Measurements from ENCODE around the gene DYNC1H1. TPM values are rescaled to one million over a fixed set of nuclear protein-coding genes. Genes with fewer than 3 reads are reported as not detected.
A peak's percentile ranks its signal among the peaks of the same experiment; 100 is the strongest.

The DYNC1H1 gene
- total and polyA plus RNA-seq, 2 of the 13 experiments (the other 11 are each of a cell fraction or from before 2014, with no cell fraction given) = 74.4 to 239 TPM

DNA sequence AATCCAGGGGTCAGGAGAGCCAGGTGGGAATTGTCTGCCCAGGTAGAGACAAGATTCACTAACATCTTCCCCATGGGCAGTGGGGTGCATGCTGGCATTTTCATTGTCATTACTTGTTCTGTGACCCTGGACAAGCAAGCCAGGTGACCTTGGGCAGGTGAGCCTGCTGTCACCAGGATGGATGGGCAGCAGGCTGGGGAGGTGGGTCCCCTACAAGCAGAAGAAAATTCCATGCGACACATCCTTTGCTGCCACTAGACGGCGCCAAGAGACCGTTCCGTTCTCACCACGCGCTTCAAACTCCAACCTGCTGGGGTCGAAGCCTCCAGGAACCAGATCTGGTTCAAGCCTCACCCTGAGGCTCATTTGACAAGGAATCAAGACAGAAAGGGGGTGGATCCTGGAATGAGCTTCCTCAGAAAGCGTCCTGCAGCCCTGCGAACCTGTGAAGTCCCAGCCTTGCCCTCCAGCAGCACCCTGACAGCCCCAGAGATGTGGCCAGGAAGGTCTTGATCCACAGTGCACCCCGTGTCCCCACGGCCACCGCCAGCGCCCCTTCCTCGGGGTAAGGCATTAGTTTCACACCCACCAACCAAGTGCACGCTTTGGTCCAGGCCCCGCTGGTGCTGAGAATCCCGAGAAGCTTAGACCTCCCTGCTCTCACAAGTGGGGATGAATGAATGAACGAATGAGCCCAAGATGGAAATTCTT is 3.2 kb upstream of the DYNC1H1 start (continued):
- TF ChIP-seq, protein P1, sequence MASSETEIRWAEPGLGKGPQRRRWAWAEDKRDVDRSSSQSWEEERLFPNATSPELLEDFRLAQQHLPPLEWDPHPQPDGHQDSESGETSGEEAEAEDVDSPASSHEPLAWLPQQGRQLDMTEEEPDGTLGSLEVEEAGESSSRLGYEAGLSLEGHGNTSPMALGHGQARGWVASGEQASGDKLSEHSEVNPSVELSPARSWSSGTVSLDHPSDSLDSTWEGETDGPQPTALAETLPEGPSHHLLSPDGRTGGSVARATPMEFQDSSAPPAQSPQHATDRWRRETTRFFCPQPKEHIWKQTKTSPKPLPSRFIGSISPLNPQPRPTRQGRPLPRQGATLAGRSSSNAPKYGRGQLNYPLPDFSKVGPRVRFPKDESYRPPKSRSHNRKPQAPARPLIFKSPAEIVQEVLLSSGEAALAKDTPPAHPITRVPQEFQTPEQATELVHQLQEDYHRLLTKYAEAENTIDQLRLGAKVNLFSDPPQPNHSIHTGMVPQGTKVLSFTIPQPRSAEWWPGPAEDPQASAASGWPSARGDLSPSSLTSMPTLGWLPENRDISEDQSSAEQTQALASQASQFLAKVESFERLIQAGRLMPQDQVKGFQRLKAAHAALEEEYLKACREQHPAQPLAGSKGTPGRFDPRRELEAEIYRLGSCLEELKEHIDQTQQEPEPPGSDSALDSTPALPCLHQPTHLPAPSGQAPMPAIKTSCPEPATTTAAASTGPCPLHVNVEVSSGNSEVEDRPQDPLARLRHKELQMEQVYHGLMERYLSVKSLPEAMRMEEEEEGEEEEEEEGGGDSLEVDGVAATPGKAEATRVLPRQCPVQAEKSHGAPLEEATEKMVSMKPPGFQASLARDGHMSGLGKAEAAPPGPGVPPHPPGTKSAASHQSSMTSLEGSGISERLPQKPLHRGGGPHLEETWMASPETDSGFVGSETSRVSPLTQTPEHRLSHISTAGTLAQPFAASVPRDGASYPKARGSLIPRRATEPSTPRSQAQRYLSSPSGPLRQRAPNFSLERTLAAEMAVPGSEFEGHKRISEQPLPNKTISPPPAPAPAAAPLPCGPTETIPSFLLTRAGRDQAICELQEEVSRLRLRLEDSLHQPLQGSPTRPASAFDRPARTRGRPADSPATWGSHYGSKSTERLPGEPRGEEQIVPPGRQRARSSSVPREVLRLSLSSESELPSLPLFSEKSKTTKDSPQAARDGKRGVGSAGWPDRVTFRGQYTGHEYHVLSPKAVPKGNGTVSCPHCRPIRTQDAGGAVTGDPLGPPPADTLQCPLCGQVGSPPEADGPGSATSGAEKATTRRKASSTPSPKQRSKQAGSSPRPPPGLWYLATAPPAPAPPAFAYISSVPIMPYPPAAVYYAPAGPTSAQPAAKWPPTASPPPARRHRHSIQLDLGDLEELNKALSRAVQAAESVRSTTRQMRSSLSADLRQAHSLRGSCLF (CRISPR knock-in tag; IDR thresholded peaks at IDR 0.05; ENCODE audit: borderline replicate concordance) = no peak
- TF ChIP-seq U2AF1 (optimal IDR thresholded peaks at IDR 0.05; ENCODE audit: low read depth, low read length) = no peak
- TF ChIP-seq, protein P2, sequence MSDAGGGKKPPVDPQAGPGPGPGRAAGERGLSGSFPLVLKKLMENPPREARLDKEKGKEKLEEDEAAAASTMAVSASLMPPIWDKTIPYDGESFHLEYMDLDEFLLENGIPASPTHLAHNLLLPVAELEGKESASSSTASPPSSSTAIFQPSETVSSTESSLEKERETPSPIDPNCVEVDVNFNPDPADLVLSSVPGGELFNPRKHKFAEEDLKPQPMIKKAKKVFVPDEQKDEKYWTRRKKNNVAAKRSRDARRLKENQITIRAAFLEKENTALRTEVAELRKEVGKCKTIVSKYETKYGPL (CRISPR knock-in tag; IDR thresholded peaks at IDR 0.05) = no peak
- TF ChIP-seq ETV5 (CRISPR knock-in tag; IDR thresholded peaks at IDR 0.05; ENCODE audit: borderline replicate concordance) = peak; percentile 44; the same call in 1 of the 2 replicates
- no peak for TF ChIP-seq RBFOX2 (IDR thresholded peaks at IDR 0.05; ENCODE audit: low read depth, low read length)
- TF ChIP-seq EED (CRISPR knock-in tag; IDR thresholded peaks at IDR 0.05) = no peak
- TF ChIP-seq, protein P3, sequence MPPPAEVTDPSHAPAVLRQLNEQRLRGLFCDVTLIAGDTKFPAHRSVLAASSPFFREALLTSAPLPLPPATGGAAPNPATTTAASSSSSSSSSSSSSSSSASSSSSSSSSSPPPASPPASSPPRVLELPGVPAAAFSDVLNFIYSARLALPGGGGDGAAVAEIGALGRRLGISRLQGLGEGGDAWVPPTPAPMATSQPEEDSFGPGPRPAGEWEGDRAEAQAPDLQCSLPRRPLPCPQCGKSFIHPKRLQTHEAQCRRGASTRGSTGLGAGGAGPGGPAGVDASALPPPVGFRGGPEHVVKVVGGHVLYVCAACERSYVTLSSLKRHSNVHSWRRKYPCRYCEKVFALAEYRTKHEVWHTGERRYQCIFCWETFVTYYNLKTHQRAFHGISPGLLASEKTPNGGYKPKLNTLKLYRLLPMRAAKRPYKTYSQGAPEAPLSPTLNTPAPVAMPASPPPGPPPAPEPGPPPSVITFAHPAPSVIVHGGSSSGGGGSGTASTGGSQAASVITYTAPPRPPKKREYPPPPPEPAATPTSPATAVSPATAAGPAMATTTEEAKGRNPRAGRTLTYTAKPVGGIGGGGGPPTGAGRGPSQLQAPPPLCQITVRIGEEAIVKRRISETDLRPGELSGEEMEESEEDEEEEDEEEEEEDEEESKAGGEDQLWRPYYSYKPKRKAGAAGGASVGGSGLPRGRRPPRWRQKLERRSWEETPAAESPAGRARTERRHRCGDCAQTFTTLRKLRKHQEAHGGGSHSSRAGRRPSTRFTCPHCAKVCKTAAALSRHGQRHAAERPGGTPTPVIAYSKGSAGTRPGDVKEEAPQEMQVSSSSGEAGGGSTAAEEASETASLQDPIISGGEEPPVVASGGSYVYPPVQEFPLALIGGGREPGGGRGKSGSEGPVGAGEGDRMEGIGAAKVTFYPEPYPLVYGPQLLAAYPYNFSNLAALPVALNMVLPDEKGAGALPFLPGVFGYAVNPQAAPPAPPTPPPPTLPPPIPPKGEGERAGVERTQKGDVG (CRISPR knock-in tag; IDR thresholded peaks at IDR 0.05; ENCODE audit: borderline replicate concordance) = no peak
- TF ChIP-seq PHF20 (CRISPR knock-in tag; IDR thresholded peaks at IDR 0.05) = no peak
- TF ChIP-seq, protein P4, sequence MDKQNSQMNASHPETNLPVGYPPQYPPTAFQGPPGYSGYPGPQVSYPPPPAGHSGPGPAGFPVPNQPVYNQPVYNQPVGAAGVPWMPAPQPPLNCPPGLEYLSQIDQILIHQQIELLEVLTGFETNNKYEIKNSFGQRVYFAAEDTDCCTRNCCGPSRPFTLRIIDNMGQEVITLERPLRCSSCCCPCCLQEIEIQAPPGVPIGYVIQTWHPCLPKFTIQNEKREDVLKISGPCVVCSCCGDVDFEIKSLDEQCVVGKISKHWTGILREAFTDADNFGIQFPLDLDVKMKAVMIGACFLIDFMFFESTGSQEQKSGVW (CRISPR knock-in tag; IDR thresholded peaks at IDR 0.05; ENCODE audit: borderline replicate concordance) = no peak
- TF ChIP-seq SNAPC2 (CRISPR knock-in tag; IDR thresholded peaks at IDR 0.05) = no peak
- TF ChIP-seq ZNF343 (CRISPR knock-in tag; IDR thresholded peaks at IDR 0.05) = no peak
- no peak for TF ChIP-seq ZNF549 (CRISPR knock-in tag; IDR thresholded peaks at IDR 0.05)
- TF ChIP-seq, protein P5, sequence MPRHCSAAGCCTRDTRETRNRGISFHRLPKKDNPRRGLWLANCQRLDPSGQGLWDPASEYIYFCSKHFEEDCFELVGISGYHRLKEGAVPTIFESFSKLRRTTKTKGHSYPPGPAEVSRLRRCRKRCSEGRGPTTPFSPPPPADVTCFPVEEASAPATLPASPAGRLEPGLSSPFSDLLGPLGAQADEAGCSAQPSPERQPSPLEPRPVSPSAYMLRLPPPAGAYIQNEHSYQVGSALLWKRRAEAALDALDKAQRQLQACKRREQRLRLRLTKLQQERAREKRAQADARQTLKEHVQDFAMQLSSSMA (CRISPR knock-in tag; IDR thresholded peaks at IDR 0.05) = peak; percentile 28; the same call in 1 of the 2 replicates
- TF ChIP-seq ZNF510 (CRISPR knock-in tag; IDR thresholded peaks at IDR 0.05; ENCODE audit: low read depth) = no peak
- TF ChIP-seq, protein P6, sequence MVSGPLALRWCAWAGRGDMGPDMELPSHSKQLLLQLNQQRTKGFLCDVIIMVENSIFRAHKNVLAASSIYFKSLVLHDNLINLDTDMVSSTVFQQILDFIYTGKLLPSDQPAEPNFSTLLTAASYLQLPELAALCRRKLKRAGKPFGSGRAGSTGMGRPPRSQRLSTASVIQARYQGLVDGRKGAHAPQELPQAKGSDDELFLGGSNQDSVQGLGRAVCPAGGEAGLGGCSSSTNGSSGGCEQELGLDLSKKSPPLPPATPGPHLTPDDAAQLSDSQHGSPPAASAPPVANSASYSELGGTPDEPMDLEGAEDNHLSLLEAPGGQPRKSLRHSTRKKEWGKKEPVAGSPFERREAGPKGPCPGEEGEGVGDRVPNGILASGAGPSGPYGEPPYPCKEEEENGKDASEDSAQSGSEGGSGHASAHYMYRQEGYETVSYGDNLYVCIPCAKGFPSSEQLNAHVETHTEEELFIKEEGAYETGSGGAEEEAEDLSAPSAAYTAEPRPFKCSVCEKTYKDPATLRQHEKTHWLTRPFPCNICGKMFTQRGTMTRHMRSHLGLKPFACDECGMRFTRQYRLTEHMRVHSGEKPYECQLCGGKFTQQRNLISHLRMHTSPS (CRISPR knock-in tag; IDR thresholded peaks at IDR 0.05; ENCODE audit: low read depth) = no peak
- TF ChIP-seq MTA1 (CRISPR knock-in tag; IDR thresholded peaks at IDR 0.05; ENCODE audit: borderline replicate concordance) = no peak
